Neural cell (in vitro differentiated cells): ENCODE measurements around the gene CNKSR1. TPM values are rescaled to one million over a fixed set of nuclear protein-coding genes. Genes with fewer than 3 reads are reported as not detected.

Experiments
- H2AFZ ChIP-seq: fragments of 200-600, 300-800 bp; sonication (generic), shearing (Covaris generic); 2 replicates; pipeline ENCODE4 v1.6.0; 2014; ENCODE audit warnings: low read depth, mild to moderate bottlenecking, antibody characterized with exemption, low read length, moderate library complexity
- H3F3A ChIP-seq: fragments of 200-600 bp; shearing (Covaris generic); 2 replicates; pipeline ENCODE4 v1.6.1; 2016; ENCODE audit warnings: mild to moderate bottlenecking, moderate library complexity, mixed read lengths, antibody characterized with exemption, low read length; ENCODE audit not compliant: insufficient read depth, poor library complexity, severe bottlenecking
- H3K27ac ChIP-seq: fragments of 200-600, 300-800 bp; sonication (generic), shearing (Covaris generic); 2 replicates; pipeline ENCODE4 v1.5.1; 2014; ENCODE audit warnings: mild to moderate bottlenecking, low read length, moderate library complexity
- H3K27me3 ChIP-seq: fragments of 300-800, 200-600 bp; sonication (generic), shearing (Covaris generic); 2 replicates; pipeline ENCODE4 v1.6.0; 2014; ENCODE audit warnings: mild to moderate bottlenecking, low read depth, low read length, moderate library complexity; ENCODE audit not compliant: insufficient read depth
- H3K36me3 ChIP-seq: fragments of 300-800, 200-600 bp; sonication (generic), shearing (Covaris generic); 2 replicates; pipeline ENCODE4 v1.5.1; 2014; ENCODE audit warnings: mild to moderate bottlenecking, antibody characterized with exemption, low read length, moderate library complexity; ENCODE audit not compliant: insufficient read depth
- H3K4me2 ChIP-seq: fragments of 300-800, 200-600 bp; sonication (generic), shearing (Covaris generic); 2 replicates; pipeline ENCODE4 v1.6.0; 2014; ENCODE audit warnings: mild to moderate bottlenecking, low read length
- H3K4me3 ChIP-seq: fragments of 300-800, 200-600 bp; sonication (generic), shearing (Covaris generic); 2 replicates; pipeline ENCODE4 v1.5.1; 2014; ENCODE audit warnings: mild to moderate bottlenecking, low read length, moderate library complexity
- H3K79me2 ChIP-seq: fragments of 200-600 bp; shearing (Covaris generic); replicated peaks from 2 replicates; pipeline ENCODE4 v1.6.0; 2014; ENCODE audit warnings: mild to moderate bottlenecking, low read length, moderate library complexity; ENCODE audit not compliant: insufficient read depth
- H3K9ac ChIP-seq: fragments of 300-800, 200-600 bp; sonication (generic), shearing (Covaris generic); 2 replicates; pipeline ENCODE4 v1.6.1; 2016; ENCODE audit warnings: mild to moderate bottlenecking, low read length, mixed read lengths
- H3K9me2 ChIP-seq: fragments of 200-600 bp; shearing (Covaris generic); 2 replicates; pipeline ENCODE4 v1.6.1; 2016; ENCODE audit warnings: mild to moderate bottlenecking, low read length, mixed read lengths; ENCODE audit not compliant: insufficient read depth
- H3K9me3 ChIP-seq: fragments of 200-600, 300-800 bp; sonication (generic), shearing (Covaris generic); 2 replicates; pipeline ENCODE4 v1.6.1; 2016; ENCODE audit warnings: mild to moderate bottlenecking, mixed run types, low read length, moderate library complexity, mixed read lengths
- H4K20me1 ChIP-seq: fragments of 200-600 bp; shearing (Covaris generic); 2 replicates; pipeline ENCODE4 v1.6.1; 2016; ENCODE audit warnings: mild to moderate bottlenecking, mixed run types; ENCODE audit not compliant: insufficient read depth
- EP300 ChIP-seq: fragments of 450-650 bp; conservative IDR thresholded peaks from 2 replicates; pipeline ENCODE4 v1.6.1; 2014; ENCODE audit warnings: antibody characterized with exemption, mild to moderate bottlenecking, moderate library complexity; ENCODE audit not compliant: poor library complexity, severe bottlenecking
- EZH2 ChIP-seq: fragments of 200-600, 300-800 bp; shearing (Covaris generic), sonication (generic); IDR thresholded peaks from 2 replicates; pipeline ENCODE4 v1.6.1; 2014; ENCODE audit warnings: antibody characterized with exemption, low read length, borderline replicate concordance, mild to moderate bottlenecking; ENCODE audit not compliant: insufficient read depth, poor library complexity, severe bottlenecking
- MXI1 ChIP-seq: fragments of 450-650 bp; conservative IDR thresholded peaks from 2 replicates; pipeline ENCODE4 v1.6.1; 2014; ENCODE audit warnings: antibody characterized with exemption, mild to moderate bottlenecking; ENCODE audit not compliant: poor library complexity, severe bottlenecking
- POLR2AphosphoS5 ChIP-seq: IDR thresholded peaks from 2 replicates; pipeline ENCODE4 v1.6.1; 2012
- RAD21 ChIP-seq: fragments of 450-650 bp; conservative IDR thresholded peaks from 2 replicates; pipeline ENCODE4 v1.6.1; 2014; ENCODE audit warnings: antibody characterized with exemption, mild to moderate bottlenecking, moderate library complexity
- SMC3 ChIP-seq: fragments of 450-650 bp; conservative IDR thresholded peaks from 2 replicates; pipeline ENCODE4 v1.6.1; 2014; ENCODE audit warnings: antibody characterized with exemption, mild to moderate bottlenecking, moderate library complexity; ENCODE audit not compliant: poor library complexity
- TAF1 ChIP-seq: IDR thresholded peaks from 2 replicates; pipeline ENCODE4 v1.6.1; 2012; ENCODE audit warnings: low read depth
- polyA plus RNA-seq: library from polyadenylated mRNA; depleted of rRNA; stranded (reverse); fragments of >200 nt; gene quantifications from 2 replicates; pipeline ENCODE4 v1.2.3, GENCODE V29; 2014
- TF ChIP-seq, protein P1 (sequence below): IDR thresholded peaks from 2 replicates; pipeline ENCODE4 v1.6.1; 2012; ENCODE audit warnings: borderline replicate concordance
- TF ChIP-seq, protein P2 (sequence below): fragments of 450-650 bp; IDR thresholded peaks from 2 replicates; pipeline ENCODE4 v1.5.1; 2014; ENCODE audit warnings: antibody characterized with exemption, mild to moderate bottlenecking, moderate library complexity; ENCODE audit not compliant: poor library complexity, severe bottlenecking

CNKSR1 gene
- polyA plus RNA-seq, 1 donor from 2014 or later: 7.8 TPM

DNA sequence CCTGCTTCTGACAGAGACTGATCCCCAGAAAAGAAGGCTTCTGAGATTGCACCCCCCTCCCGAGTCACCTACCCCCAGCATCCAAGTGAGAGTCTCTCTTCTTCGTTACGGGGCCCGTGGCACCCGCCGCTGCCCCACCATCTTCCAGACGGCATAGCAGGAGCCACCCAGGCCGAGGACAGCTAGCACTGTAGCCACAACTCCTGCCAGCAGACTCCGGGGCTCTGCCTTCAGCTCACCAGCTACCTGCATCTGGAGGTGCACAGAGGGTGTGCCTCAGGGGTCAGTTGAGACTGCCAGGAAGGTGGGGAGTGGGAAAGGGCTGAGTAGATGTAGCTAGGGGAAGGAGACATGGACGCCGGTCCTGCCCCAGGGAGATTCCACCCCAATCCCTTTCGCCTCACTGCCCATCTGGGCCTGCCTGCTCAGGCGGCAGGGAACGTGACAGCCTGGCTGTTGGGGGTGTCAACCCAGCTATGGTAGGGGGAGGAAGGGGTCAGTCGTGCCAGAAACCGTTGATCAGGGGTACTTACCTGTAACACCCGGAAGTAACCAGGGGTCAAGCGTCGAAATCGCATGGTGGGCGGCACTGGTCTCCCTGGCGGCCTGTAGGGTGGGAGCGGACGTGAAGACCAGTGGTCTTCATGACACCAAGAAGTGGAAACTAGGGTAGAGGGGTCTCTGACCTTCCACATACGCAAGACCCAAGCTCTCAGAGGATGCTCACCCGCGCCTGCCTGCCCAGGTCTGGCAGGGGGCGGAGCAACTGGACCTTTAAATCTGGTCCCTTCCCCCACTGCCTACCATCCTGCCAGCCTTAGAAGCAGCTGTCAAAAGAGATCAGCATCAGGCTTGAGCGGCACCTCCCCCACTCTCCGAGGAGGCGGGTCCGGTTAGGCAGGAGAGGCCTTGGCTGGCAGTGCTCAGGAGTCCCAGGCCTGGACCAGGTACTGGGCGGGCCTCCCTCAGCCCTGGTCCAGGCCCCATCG lies 5.9 kb upstream of the CNKSR1 start, which contains the start of gene ZNF593OS:
Gene ZNF593OS (minus strand): TSS at position 749 of the 989 bp plus-strand sequence. CDS start 171 bp downstream, at position 578.
- H3K4me3 ChIP-seq: peak within 1 kb of the TSS; percentile 94
- H3K9me3 ChIP-seq: no peaks in the 10 kb centered on the region
- no peaks in the 10 kb centered on the region for H3K27me3 ChIP-seq
- H3K9me2 ChIP-seq: no peaks in the 10 kb centered on the region
- no peaks in the 10 kb centered on the region for H3K36me3 ChIP-seq
- H3K79me2 ChIP-seq: no peaks in the 10 kb centered on the region
- no peak within 1 kb of the TSS for H3K27ac ChIP-seq
- peak within 1 kb of the TSS; percentile 82 for H3K4me2 ChIP-seq
- TF ChIP-seq, protein P1, sequence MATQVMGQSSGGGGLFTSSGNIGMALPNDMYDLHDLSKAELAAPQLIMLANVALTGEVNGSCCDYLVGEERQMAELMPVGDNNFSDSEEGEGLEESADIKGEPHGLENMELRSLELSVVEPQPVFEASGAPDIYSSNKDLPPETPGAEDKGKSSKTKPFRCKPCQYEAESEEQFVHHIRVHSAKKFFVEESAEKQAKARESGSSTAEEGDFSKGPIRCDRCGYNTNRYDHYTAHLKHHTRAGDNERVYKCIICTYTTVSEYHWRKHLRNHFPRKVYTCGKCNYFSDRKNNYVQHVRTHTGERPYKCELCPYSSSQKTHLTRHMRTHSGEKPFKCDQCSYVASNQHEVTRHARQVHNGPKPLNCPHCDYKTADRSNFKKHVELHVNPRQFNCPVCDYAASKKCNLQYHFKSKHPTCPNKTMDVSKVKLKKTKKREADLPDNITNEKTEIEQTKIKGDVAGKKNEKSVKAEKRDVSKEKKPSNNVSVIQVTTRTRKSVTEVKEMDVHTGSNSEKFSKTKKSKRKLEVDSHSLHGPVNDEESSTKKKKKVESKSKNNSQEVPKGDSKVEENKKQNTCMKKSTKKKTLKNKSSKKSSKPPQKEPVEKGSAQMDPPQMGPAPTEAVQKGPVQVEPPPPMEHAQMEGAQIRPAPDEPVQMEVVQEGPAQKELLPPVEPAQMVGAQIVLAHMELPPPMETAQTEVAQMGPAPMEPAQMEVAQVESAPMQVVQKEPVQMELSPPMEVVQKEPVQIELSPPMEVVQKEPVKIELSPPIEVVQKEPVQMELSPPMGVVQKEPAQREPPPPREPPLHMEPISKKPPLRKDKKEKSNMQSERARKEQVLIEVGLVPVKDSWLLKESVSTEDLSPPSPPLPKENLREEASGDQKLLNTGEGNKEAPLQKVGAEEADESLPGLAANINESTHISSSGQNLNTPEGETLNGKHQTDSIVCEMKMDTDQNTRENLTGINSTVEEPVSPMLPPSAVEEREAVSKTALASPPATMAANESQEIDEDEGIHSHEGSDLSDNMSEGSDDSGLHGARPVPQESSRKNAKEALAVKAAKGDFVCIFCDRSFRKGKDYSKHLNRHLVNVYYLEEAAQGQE: no peak
- no peak for TF ChIP-seq MXI1
- TF ChIP-seq, protein P2, sequence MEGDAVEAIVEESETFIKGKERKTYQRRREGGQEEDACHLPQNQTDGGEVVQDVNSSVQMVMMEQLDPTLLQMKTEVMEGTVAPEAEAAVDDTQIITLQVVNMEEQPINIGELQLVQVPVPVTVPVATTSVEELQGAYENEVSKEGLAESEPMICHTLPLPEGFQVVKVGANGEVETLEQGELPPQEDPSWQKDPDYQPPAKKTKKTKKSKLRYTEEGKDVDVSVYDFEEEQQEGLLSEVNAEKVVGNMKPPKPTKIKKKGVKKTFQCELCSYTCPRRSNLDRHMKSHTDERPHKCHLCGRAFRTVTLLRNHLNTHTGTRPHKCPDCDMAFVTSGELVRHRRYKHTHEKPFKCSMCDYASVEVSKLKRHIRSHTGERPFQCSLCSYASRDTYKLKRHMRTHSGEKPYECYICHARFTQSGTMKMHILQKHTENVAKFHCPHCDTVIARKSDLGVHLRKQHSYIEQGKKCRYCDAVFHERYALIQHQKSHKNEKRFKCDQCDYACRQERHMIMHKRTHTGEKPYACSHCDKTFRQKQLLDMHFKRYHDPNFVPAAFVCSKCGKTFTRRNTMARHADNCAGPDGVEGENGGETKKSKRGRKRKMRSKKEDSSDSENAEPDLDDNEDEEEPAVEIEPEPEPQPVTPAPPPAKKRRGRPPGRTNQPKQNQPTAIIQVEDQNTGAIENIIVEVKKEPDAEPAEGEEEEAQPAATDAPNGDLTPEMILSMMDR: no peak
- TF ChIP-seq POLR2AphosphoS5: no peak
- no peak for TF ChIP-seq EZH2
- no peak for TF ChIP-seq SMC3
- no peak for TF ChIP-seq RAD21
- no peak for TF ChIP-seq EP300
- TF ChIP-seq TAF1: no peak
- no peak within 1 kb of the TSS for H2AFZ ChIP-seq
- no peaks in the 10 kb centered on the region for H4K20me1 ChIP-seq
- no peak within 1 kb of the TSS for H3K9ac ChIP-seq
- H3F3A ChIP-seq: no peaks in the 10 kb centered on the region

DNA sequence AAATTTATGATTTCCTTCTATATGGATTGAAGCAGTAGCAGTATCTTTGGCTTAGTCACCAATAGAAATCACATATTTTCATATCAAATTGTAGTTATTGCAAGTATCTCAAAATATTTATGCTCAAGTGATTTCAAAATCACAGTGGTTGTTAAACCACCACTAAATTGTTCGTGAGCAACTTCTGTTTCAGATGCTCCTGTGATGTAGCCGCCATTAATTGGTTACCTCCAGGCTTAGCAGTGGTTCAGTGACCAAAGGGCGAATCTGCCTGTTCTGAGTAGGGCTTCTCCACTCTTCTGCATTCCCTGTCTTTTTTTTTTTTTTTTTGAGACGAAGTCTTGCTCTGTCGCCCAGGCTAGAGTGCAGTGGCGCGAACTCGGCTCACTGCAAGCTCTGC lies 1.9 kb upstream of the CNKSR1 start:
- H3K27me3 ChIP-seq: no peaks in the 10 kb centered on the region
- H2AFZ ChIP-seq: no peak overlapping the region
- no peaks in the 10 kb centered on the region for H3K36me3 ChIP-seq
- H3K9me3 ChIP-seq: no peaks in the 10 kb centered on the region
- no peak overlapping the region for H3K4me2 ChIP-seq
- H3K9me2 ChIP-seq: no peaks in the 10 kb centered on the region
- H3K27ac ChIP-seq: no peak overlapping the region
- H4K20me1 ChIP-seq: no peaks in the 10 kb centered on the region
- TF ChIP-seq, protein P1: no peak
- TF ChIP-seq RAD21: no peak
- TF ChIP-seq, protein P2: no peak
- TF ChIP-seq SMC3: no peak
- H3F3A ChIP-seq: no peaks in the 10 kb centered on the region
- no peaks in the 10 kb centered on the region for H3K79me2 ChIP-seq
- H3K9ac ChIP-seq: no peak overlapping the region
- no peak overlapping the region for H3K4me3 ChIP-seq
